ENCODE results near the gene SLC17A6. TPM values are rescaled to one million over a fixed set of nuclear protein-coding genes. Genes with fewer than 3 reads are reported as not detected.

SLC17A6 gene
- total and polyA plus RNA-seq, 2 donors (not counting 3 experiments of a cell fraction or from before 2014, with no cell fraction given): not detected

GRCh38 chr11:22426915-22427314 lies 88.7 kb downstream of the SLC17A6 start:
- BruUV-seq (replicated peaks): no TSS peak
- Histone ChIP-seq H4K20me1 (replicated peaks; ENCODE audit: control insufficient read depth, extremely low read depth, insufficient read depth, low read length) (no peaks in the 10 kb centered on the region), H3K9me3 (replicated peaks; ENCODE audit: control insufficient read depth, insufficient read depth, low read length) (no peaks in the 10 kb centered on the region), H3K4me3 (replicated peaks in 1 of 3; ENCODE audit: insufficient read depth in 1 of 3, low read depth in 1 of 3, low read length in 3 of 3) (no peak overlapping the region), H3K36me3 (ENCODE audit: control insufficient read depth in 2 of 2, extremely low read depth in 1 of 2, insufficient read depth in 2 of 2, low read length in 2 of 2) (no peaks in the 10 kb centered on the region), H3K27me3 (ENCODE audit: control insufficient read depth in 2 of 2, insufficient read depth in 2 of 2, low read length in 2 of 2) (peaks cover 5 to 17% of the 10 kb centered on the region in 2 experiments), H3K9me1 (replicated peaks; ENCODE audit: control insufficient read depth, extremely low read depth, insufficient read depth, low read length) (no peaks in the 10 kb centered on the region), H3K79me2 (ENCODE audit: control insufficient read depth, insufficient read depth, low read length) (no peaks in the 10 kb centered on the region), H3K9ac (replicated peaks; ENCODE audit: extremely low read depth, insufficient read depth, low read length) (no peak overlapping the region), H2AFZ (ENCODE audit: low read depth, low read length) (no peak overlapping the region), H3K27ac (ENCODE audit: insufficient read depth, low read depth, low read length) (no peak overlapping the region), H3K4me1 (ENCODE audit: control insufficient read depth, extremely low read depth, insufficient read depth, low read length) (no peaks in the 10 kb centered on the region), H3K4me2 (ENCODE audit: insufficient read depth, low read length) (no peak overlapping the region)
- ChIA-PET POLR2A (no interaction called here), CTCF (no interaction called here)
- FAIRE-seq: no peak
- TF ChIP-seq FOS (IDR thresholded peaks at IDR 0.05; ENCODE audit: borderline replicate concordance, insufficient read depth, low read length) (no peak), MYC (IDR thresholded peaks at IDR 0.05; ENCODE audit: low read depth, low read length) (no peak), GATA2 (IDR thresholded peaks at IDR 0.05; ENCODE audit: insufficient read depth, insufficient read length, low read depth, low read length) (no peak), EZH2 (IDR thresholded peaks at IDR 0.05; ENCODE audit: borderline replicate concordance, low read depth, low read length, severe bottlenecking) (no peak), JUN (IDR thresholded peaks at IDR 0.05; ENCODE audit: borderline replicate concordance, insufficient read depth, insufficient read length, low read depth) (no peak), CTCF (IDR thresholded peaks at IDR 0.05; ENCODE audit: extremely low read depth in 1 of 2, insufficient read depth in 1 of 2, low read depth in 1 of 2, low read length in 2 of 2) (no peak), POLR2A (IDR thresholded peaks at IDR 0.05; ENCODE audit: low read depth, low read length) (no peak), POLR2AphosphoS5 (IDR thresholded peaks at IDR 0.05; ENCODE audit: insufficient read depth, low read depth, low read length) (no peak), MAX (IDR thresholded peaks at IDR 0.05; ENCODE audit: insufficient read depth, insufficient read length) (no peak)
- intact Hi-C loops (cut with micrococcal nuclease): loop anchor here (1.0 kb wide), 1 partner anchor 360 kb away; no protein-coding TSS in a partner anchor
- no peak for DNase-seq (ENCODE audit: low read depth, low spot score)
- dilution Hi-C loops (cut with MboI; ENCODE audit: extremely low pct_ligation_motif_present, low sequenced_read_pairs): no loop called here

Other genes starting within 250 kb of the SLC17A6 start
- 0.46 and 1.3 TPM in 2 replicates for gene ANO5, start 145.3 kb upstream of the SLC17A6 start, total RNA-seq
- gene ANO5, start 145.3 kb upstream of the SLC17A6 start, polyA plus RNA-seq: 0.03 and 0.32 TPM in 2 replicates

Data from endothelial cell of umbilical vein (primary cell).